K562 (cell line): ENCODE data around the gene HOXD13. TPM values are rescaled to one million over a fixed set of nuclear protein-coding genes. Genes with fewer than 3 reads are reported as not detected.

ENCODE experiments used
- ATAC-seq: fragments of 200-7000 bp; cut with Tn5 transposase; 3 replicates; pipeline ENCODE4 v1.9.1; 2020; ENCODE audit warnings: moderate library complexity
- BruUV-seq: library from RNA; stranded (reverse); fragments of 400-500 nt; replicated peaks from 2 replicates; lab custom pipeline; 2021; lab: Mats Ljungman, UMichigan
- CTCF ChIA-PET: fragments of 300-600 bp; formaldehyde crosslinking; extraction: SDS; loops from one replicate; lab custom pipeline; 2021; ENCODE audit warnings: low intra/inter-chr PET ratio; lab: Yijun Ruan, JAX
- POLR2A ChIA-PET: fragments of 300-600, 350-650 bp; sonication (Branson Sonifier 250); formaldehyde crosslinking; extraction: SDS; loops from one replicate; lab custom pipeline; 2021; ENCODE audit warnings: antibody characterized with exemption, inconsistent platforms; lab: Yijun Ruan, JAX
- DNase-seq, 4 experiments: peaks; one replicate each; pipeline versions ENCODE4 v3.0.0 to v3.0.0-alpha.2; 2011 to 2018; ENCODE audit warnings: low spot score in 3 of 4, mixed read lengths in 3 of 4; ENCODE audit errors: extremely low read depth in 1 of 4
- FAIRE-seq: peaks from 2 replicates; lab custom pipeline; 2011; peaks lifted over from hg19 to GRCh38; lab: Jason Lieb, UNC
- H2AFZ ChIP-seq: 2 replicates; pipeline ENCODE4 v1.6.0; 2011; ENCODE audit warnings: low read depth, low read length, control low read depth, inconsistent platforms
- H3K27ac ChIP-seq: fragments of 200-600 bp; 3 replicates; pipeline ENCODE4 v1.8.0; 2011; ENCODE audit warnings: low read depth, mild to moderate bottlenecking, control low read depth, inconsistent platforms, low read length, moderate library complexity, mixed read lengths; ENCODE audit errors: extremely low read depth
- H3K27me3 ChIP-seq, 2 experiments: fragments of 300-600 bp in 1 of 2; 2 replicates in 1 of 2; 3 replicates in 1 of 2; pipeline versions ENCODE4 v1.6.0 to v1.8.0; 2011; ENCODE audit warnings: inconsistent platforms in 2 of 2, low read length in 2 of 2, mild to moderate bottlenecking in 1 of 2, mixed read lengths in 1 of 2, moderate library complexity in 1 of 2; ENCODE audit not compliant: control insufficient read depth in 2 of 2, insufficient read depth in 2 of 2
- H3K36me3 ChIP-seq: fragments of 300-600 bp; 3 replicates; pipeline ENCODE4 v1.8.0; 2011; ENCODE audit warnings: mild to moderate bottlenecking, low read length, inconsistent platforms; ENCODE audit not compliant: control insufficient read depth, insufficient read depth
- H3K4me1 ChIP-seq, 2 experiments: fragments of 200-600 bp in 1 of 2; replicated peaks in 1 of 2; 2 replicates in 1 of 2; 3 replicates in 1 of 2; pipeline versions ENCODE4 v1.5.1 to v1.8.0; 2011; ENCODE audit warnings: inconsistent platforms in 2 of 2, low read length in 2 of 2, mild to moderate bottlenecking in 1 of 2, mixed read lengths in 1 of 2, moderate library complexity in 1 of 2; ENCODE audit not compliant: control insufficient read depth in 2 of 2, insufficient read depth in 2 of 2
- H3K4me2 ChIP-seq: 2 replicates; pipeline ENCODE4 v1.6.1; 2011; ENCODE audit warnings: low read length, control low read depth, inconsistent platforms, mixed read lengths; ENCODE audit not compliant: insufficient read depth
- H3K4me3 ChIP-seq: fragments of 200-600 bp; sonication (generic), shearing (Covaris generic); 2 replicates; pipeline ENCODE4 v1.5.1; 2016; ENCODE audit warnings: control low read depth, inconsistent platforms
- H3K79me2 ChIP-seq: fragments of 200-600 bp; 3 replicates; pipeline ENCODE4 v1.8.0; 2011; ENCODE audit warnings: low read length, inconsistent platforms; ENCODE audit not compliant: control insufficient read depth, insufficient read depth
- H3K9ac ChIP-seq, 2 experiments: 2 replicates each; pipeline versions ENCODE4 v1.6.0 to v1.6.1; 2011; ENCODE audit warnings: low read depth in 2 of 2, low read length in 2 of 2, control low read depth in 1 of 2, inconsistent platforms in 1 of 2, mild to moderate bottlenecking in 1 of 2, mixed read lengths in 1 of 2; ENCODE audit not compliant: insufficient read depth in 1 of 2
- H3K9me1 ChIP-seq: one replicate; pipeline ENCODE4 v1.6.0; 2011; ENCODE audit warnings: inconsistent platforms, mild to moderate bottlenecking, low read length, moderate library complexity; ENCODE audit not compliant: control insufficient read depth, insufficient read depth
- H3K9me3 ChIP-seq: replicated peaks from 2 replicates; pipeline ENCODE4 v1.5.1; 2011; ENCODE audit warnings: low read depth, low read length, inconsistent platforms; ENCODE audit not compliant: control insufficient read depth, insufficient read depth
- H4K20me1 ChIP-seq: replicated peaks from 2 replicates; pipeline ENCODE4 v1.6.1; 2011; ENCODE audit warnings: low read length, inconsistent platforms, mixed read lengths; ENCODE audit not compliant: control insufficient read depth, insufficient read depth
- ERF ChIP-seq: fragments of 450-650 bp; formaldehyde crosslinking; IDR thresholded peaks from 2 replicates; pipeline ENCODE4 v1.4.0; 2020; ENCODE audit warnings: mild to moderate bottlenecking, mixed read lengths
- EWSR1 ChIP-seq: fragments of 450-650 bp; IDR thresholded peaks from 2 replicates; pipeline ENCODE4 v1.6.1; 2018; ENCODE audit warnings: borderline replicate concordance, mild to moderate bottlenecking, low read depth, moderate library complexity; ENCODE audit not compliant: partially characterized antibody
- IRF1 ChIP-seq: sonication (generic); formaldehyde crosslinking; IDR thresholded peaks from 2 replicates; pipeline ENCODE4 v1.8.0; 2022; ENCODE audit warnings: missing genetic modification reagents, mild to moderate bottlenecking, borderline replicate concordance
- STAT5A ChIP-seq: IDR thresholded peaks from 2 replicates; pipeline ENCODE4 v1.6.1; 2012; ENCODE audit warnings: low read length, inconsistent platforms, borderline replicate concordance
- ZNF354B ChIP-seq: fragments of 250-450 bp; sonication (Bioruptor Pico); IDR thresholded peaks from 2 replicates; pipeline ENCODE4 v1.4.0; 2020
- WGBS: fragments of 100-300 bp; shearing (Covaris generic); methylation state at CpG from one replicate; pipeline ENCODE4 v1.1.6; 2016; ENCODE audit warnings: low coverage, mixed read lengths; ENCODE audit not compliant: insufficient coverage; ENCODE audit errors: missing lambda C conversion rate; 5-methylcytosine and 5-hydroxymethylcytosine counted together
- in situ Hi-C: fragments of 300-500 bp; cut with MboI; formaldehyde crosslinking; loops from 4 replicates; pipeline ENCODE4 v1.15.0; 2018; ENCODE audit warnings: inconsistent platforms, mixed read lengths
- intact Hi-C: fragments of 100-400 bp; cut with micrococcal nuclease; formaldehyde crosslinking; loops from 2 replicates; pipeline ENCODE4 v1.14.2; 2022
- polyA plus RNA-seq, 8 experiments: library from polyadenylated mRNA; depleted of rRNA in 4 of 8; stranded (reverse) in 5 of 8; unstranded in 3 of 8; fragments of >200 nt; fragmentation: Nextera tagmentation in 2 of 8; fragmentation: Illumina TruSeq in 1 of 8; extraction: Ambion mirVana in 2 of 8; extraction: Trizol in 1 of 8; gene quantifications; 2 replicates each; pipeline versions ENCODE4 v1.2.1 to v1.2.3, GENCODE V29; 2011 to 2014; ENCODE audit warnings: inconsistent platforms in 1 of 8, missing spikeins in 1 of 8
- total RNA-seq, 7 experiments: library from RNA; depleted of rRNA in 6 of 7; stranded (reverse); fragments of >200 nt in 6 of 7; fragmentation: Illumina TruSeq in 2 of 7; extraction: Trizol in 2 of 7; gene quantifications; 2 replicates each; pipeline versions ENCODE4 v1.2.1 to v1.2.3, GENCODE V29; 2011 to 2021; ENCODE audit warnings: low replicate concordance in 1 of 7

Gene HOXD13
- total and polyA plus RNA-seq, 9 of the 15 experiments (the other 6 are each of a cell fraction or from before 2014, with no cell fraction given) = 0.03 to 0.04 TPM; not detected in 7

GRCh38 chr2:176082525-176082823 is 10.0 kb upstream of the HOXD13 start:
- CTCF ChIA-PET = no interaction called here
- 38% methylated on average over 9 of the region's 10 CpGs for WGBS
- Histone ChIP-seq H3K9ac (no peak overlapping the region), H3K4me3 (no peak overlapping the region), H3K27me3 (peaks cover 53 to 79% of the 10 kb centered on the region in 2 experiments), H3K4me2 (no peak overlapping the region), H3K79me2 (no peaks in the 10 kb centered on the region), H3K27ac (no peak overlapping the region), H3K36me3 (no peaks in the 10 kb centered on the region)
- no peak for FAIRE-seq
- intact Hi-C loops = no loop called here
- TF ChIP-seq STAT5A (no peak), EWSR1 (no peak), ERF (no peak), IRF1 (CRISPR knock-in tag) (no peak), ZNF354B (CRISPR knock-in tag) (no peak)
- TF ChIP-seq, all 486 proteins: peak for 0
- H3K9me3 ChIP-seq = peaks cover 10% of the 10 kb centered on the region
- H4K20me1 ChIP-seq = peaks cover 4% of the 10 kb centered on the region; the same call in 1 of the 2 replicates
- ATAC-seq (no peak), DNase-seq (no peak)
- H2AFZ ChIP-seq = no peak overlapping the region
- no peaks in the 10 kb centered on the region for H3K9me1 ChIP-seq
- no TSS peak for BruUV-seq
- in situ Hi-C loops = loop anchor here (10.0 to 25.0 kb wide), 2 partner anchors 658 to 1045 kb away; no protein-coding TSS in a partner anchor
- H3K4me1 ChIP-seq = peaks cover 0 to 39% of the 10 kb centered on the region in 2 experiments; a peak in 3 of 5 replicates
- POLR2A ChIA-PET = no interaction called here
